ENCODE results near the gene SLC9C2.

SLC9C2 gene

DNA sequence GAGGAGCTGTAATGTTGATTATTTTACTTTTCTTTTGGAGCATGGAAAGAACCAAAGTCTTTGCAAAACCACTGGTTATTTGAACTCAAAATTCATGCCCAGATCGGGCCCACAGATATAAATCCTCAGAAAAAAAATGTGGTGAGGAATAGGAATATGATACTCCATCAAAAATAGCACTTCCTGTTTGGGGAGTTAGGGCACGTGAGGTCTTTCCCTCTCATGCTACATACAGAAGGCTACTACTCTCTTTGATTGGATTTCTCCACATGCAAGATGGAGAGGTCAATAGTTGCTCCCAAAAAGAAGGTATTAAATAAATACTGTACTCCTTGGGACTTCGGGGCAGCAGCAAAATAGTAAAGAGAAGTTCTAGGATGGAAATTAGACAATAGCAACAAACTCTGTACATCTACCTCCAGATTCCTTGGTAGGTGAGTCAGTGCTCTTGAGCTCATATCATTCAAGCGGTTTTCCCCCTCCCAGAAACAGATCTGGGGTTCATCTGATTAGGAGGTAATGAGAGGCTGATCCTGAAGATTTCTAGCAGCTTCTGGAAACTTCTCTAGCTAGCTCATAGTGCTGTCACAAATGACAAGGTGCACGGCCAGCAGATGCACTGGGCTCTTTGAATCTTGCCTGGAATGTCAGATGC is 47.1 kb downstream of the SLC9C2 start:
- Histone ChIP-seq H3K27ac (ENCODE audit: low read depth, low read length) (no peak overlapping the region), H4K20me1 (ENCODE audit: low read depth, low read length) (no peaks in the 10 kb centered on the region), H3K4me2 (ENCODE audit: low read depth, low read length, poor library complexity, severe bottlenecking) (no peak overlapping the region), H3K9ac (ENCODE audit: low read length) (no peak overlapping the region), H2AFZ (ENCODE audit: low read depth, low read length, severe bottlenecking) (no peak overlapping the region), H3K36me3 (ENCODE audit: low read length) (no peaks in the 10 kb centered on the region), H3F3A (ENCODE audit: insufficient read depth) (no peaks in the 10 kb centered on the region), H3K9me2 (replicated peaks; ENCODE audit: insufficient read depth, low read length) (no peaks in the 10 kb centered on the region), H3K9me3 (ENCODE audit: insufficient read depth, low read length) (no peaks in the 10 kb centered on the region), H3K27me3 (ENCODE audit: low read length) (no peaks in the 10 kb centered on the region), H3K79me2 (ENCODE audit: insufficient read depth, low read length) (no peaks in the 10 kb centered on the region), H3K4me3 (ENCODE audit: insufficient read depth, low read length, poor library complexity, severe bottlenecking) (no peak overlapping the region)
- TF ChIP-seq, protein P1, sequence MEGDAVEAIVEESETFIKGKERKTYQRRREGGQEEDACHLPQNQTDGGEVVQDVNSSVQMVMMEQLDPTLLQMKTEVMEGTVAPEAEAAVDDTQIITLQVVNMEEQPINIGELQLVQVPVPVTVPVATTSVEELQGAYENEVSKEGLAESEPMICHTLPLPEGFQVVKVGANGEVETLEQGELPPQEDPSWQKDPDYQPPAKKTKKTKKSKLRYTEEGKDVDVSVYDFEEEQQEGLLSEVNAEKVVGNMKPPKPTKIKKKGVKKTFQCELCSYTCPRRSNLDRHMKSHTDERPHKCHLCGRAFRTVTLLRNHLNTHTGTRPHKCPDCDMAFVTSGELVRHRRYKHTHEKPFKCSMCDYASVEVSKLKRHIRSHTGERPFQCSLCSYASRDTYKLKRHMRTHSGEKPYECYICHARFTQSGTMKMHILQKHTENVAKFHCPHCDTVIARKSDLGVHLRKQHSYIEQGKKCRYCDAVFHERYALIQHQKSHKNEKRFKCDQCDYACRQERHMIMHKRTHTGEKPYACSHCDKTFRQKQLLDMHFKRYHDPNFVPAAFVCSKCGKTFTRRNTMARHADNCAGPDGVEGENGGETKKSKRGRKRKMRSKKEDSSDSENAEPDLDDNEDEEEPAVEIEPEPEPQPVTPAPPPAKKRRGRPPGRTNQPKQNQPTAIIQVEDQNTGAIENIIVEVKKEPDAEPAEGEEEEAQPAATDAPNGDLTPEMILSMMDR (IDR thresholded peaks at IDR 0.05; ENCODE audit: insufficient read depth, low read length, poor library complexity, severe bottlenecking): no peak
- no peak for TF ChIP-seq EZH2phosphoT487 (conservative IDR thresholded peaks at IDR 0.05; ENCODE audit: low read length)

DNA sequence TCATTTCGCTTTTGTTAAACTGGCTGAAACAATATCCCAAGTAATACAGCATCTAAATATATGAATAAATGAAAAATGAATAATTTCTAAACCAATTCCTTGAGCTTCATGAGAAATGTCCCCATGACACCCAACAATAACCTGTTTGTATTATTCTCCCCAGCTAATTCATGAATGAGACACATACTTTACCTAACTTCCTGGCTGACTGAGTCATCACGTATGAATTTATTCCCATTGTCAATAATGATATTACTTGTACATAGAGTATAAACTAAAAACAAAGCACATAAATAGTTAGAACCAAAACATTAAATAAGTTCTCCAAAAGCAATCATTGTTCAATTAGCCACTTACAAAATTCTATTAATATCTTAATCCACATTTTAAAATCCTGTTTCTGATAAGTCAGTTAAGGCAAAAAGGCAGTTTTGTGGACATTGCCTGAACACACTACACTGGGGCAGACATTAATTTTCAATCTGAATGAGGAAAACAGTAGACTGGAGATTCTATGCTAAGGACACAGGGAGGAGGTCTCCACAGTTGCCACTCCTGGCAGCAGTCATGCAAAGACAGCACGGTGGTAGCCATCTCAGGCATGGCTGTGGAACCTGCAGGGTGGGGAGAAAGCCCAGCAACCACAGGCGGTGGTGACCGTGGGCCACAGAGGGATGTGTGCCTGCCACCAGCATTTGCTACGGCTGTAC is 48.2 kb downstream of the SLC9C2 start:
- TF ChIP-seq EZH2phosphoT487 (conservative IDR thresholded peaks at IDR 0.05; ENCODE audit: low read length): no peak
- TF ChIP-seq, protein P1 (IDR thresholded peaks at IDR 0.05; ENCODE audit: insufficient read depth, low read length, poor library complexity, severe bottlenecking): no peak
- H3K4me2 ChIP-seq (ENCODE audit: low read depth, low read length, poor library complexity, severe bottlenecking): no peak overlapping the region

DNA sequence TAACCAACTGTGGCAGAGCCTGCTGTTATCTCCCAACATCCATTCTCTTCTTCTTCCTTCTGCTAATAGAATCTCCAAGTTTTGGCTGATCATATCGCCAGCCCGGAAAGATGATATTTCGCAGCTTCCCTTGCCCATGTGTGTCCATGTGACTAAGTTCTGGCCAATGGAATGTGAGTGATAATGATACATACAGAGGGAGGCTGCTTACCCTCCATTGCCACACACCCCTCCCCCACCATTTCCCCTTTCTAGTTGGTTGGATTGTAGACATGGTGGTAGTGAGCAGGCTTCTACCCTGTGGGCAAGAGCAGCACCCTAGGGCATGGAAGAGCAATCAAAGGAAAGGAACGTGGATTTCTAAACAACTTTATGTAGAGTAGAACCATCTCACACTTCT is 48.8 kb downstream of the SLC9C2 start:
- H3K9me2 ChIP-seq (replicated peaks; ENCODE audit: insufficient read depth, low read length): no peaks in the 10 kb centered on the region
- TF ChIP-seq, protein P1 (IDR thresholded peaks at IDR 0.05; ENCODE audit: insufficient read depth, low read length, poor library complexity, severe bottlenecking): no peak
- no peak for TF ChIP-seq EZH2phosphoT487 (conservative IDR thresholded peaks at IDR 0.05; ENCODE audit: low read length)
- no peaks in the 10 kb centered on the region for H3K79me2 ChIP-seq (ENCODE audit: insufficient read depth, low read length)

More for the DNA sequence above, 48.2 kb downstream of the SLC9C2 start:
- Histone ChIP-seq H3K36me3 (ENCODE audit: low read length) (no peaks in the 10 kb centered on the region), H3K79me2 (ENCODE audit: insufficient read depth, low read length) (no peaks in the 10 kb centered on the region), H3K9me3 (ENCODE audit: insufficient read depth, low read length) (no peaks in the 10 kb centered on the region), H3K27ac (ENCODE audit: low read depth, low read length) (no peak overlapping the region), H3K27me3 (ENCODE audit: low read length) (no peaks in the 10 kb centered on the region), H2AFZ (ENCODE audit: low read depth, low read length, severe bottlenecking) (no peak overlapping the region), H4K20me1 (ENCODE audit: low read depth, low read length) (no peaks in the 10 kb centered on the region), H3K4me3 (ENCODE audit: insufficient read depth, low read length, poor library complexity, severe bottlenecking) (no peak overlapping the region), H3K9ac (ENCODE audit: low read length) (no peak overlapping the region), H3K9me2 (replicated peaks; ENCODE audit: insufficient read depth, low read length) (no peaks in the 10 kb centered on the region), H3F3A (ENCODE audit: insufficient read depth) (no peaks in the 10 kb centered on the region)

More for the DNA sequence above, 48.8 kb downstream of the SLC9C2 start:
- Histone ChIP-seq H3K27ac (ENCODE audit: low read depth, low read length) (no peak overlapping the region), H3K9me3 (ENCODE audit: insufficient read depth, low read length) (no peaks in the 10 kb centered on the region), H3K36me3 (ENCODE audit: low read length) (no peaks in the 10 kb centered on the region), H3K4me3 (ENCODE audit: insufficient read depth, low read length, poor library complexity, severe bottlenecking) (no peak overlapping the region), H3K27me3 (ENCODE audit: low read length) (no peaks in the 10 kb centered on the region), H3F3A (ENCODE audit: insufficient read depth) (no peaks in the 10 kb centered on the region), H3K4me2 (ENCODE audit: low read depth, low read length, poor library complexity, severe bottlenecking) (no peak overlapping the region), H4K20me1 (ENCODE audit: low read depth, low read length) (no peaks in the 10 kb centered on the region), H3K9ac (ENCODE audit: low read length) (no peak overlapping the region), H2AFZ (ENCODE audit: low read depth, low read length, severe bottlenecking) (no peak overlapping the region)
